ENCODE data around the gene MED17.

DNA sequence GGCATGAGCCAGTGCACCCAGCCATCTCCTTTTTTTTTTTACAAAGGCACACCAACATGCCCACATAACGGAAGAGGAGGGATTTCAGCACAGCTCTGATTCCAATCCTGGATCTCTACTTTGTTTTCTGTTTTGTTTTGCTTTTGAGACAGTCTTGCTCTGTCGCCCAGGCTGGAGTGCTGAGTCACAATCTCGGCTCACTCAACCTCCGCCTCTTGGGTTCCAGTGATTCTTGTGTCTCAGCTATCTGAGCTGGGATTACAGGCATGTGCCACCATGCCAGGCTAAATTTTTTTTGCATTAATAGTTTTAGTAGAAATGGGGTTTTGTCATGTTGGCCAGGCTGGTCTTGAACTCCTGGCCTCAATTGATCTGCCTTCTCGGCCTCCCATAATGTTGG is 38.3 kb downstream of the MED17 start:
- TF ChIP-seq, protein P1, sequence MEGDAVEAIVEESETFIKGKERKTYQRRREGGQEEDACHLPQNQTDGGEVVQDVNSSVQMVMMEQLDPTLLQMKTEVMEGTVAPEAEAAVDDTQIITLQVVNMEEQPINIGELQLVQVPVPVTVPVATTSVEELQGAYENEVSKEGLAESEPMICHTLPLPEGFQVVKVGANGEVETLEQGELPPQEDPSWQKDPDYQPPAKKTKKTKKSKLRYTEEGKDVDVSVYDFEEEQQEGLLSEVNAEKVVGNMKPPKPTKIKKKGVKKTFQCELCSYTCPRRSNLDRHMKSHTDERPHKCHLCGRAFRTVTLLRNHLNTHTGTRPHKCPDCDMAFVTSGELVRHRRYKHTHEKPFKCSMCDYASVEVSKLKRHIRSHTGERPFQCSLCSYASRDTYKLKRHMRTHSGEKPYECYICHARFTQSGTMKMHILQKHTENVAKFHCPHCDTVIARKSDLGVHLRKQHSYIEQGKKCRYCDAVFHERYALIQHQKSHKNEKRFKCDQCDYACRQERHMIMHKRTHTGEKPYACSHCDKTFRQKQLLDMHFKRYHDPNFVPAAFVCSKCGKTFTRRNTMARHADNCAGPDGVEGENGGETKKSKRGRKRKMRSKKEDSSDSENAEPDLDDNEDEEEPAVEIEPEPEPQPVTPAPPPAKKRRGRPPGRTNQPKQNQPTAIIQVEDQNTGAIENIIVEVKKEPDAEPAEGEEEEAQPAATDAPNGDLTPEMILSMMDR (IDR thresholded peaks at IDR 0.05) = no peak
- TF ChIP-seq POLR2A (IDR thresholded peaks at IDR 0.05; ENCODE audit: low read depth) = no peak
- no peak for TF ChIP-seq EP300 (IDR thresholded peaks at IDR 0.05)
- TF ChIP-seq POLR2AphosphoS5 (IDR thresholded peaks at IDR 0.05) = no peak
